ENCODE data around the gene ACAA1. TPM values are rescaled to one million over a fixed set of nuclear protein-coding genes. Genes with fewer than 3 reads are reported as not detected.
"Not testable (repeated sequence)": the region's sequence is repeated elsewhere in the genome, so short reads cannot be mapped to it uniquely, and the experiment has no call there.

The ACAA1 gene
- total RNA-seq, 3 donors from 2014 or later (not counting 1 experiment from before 2014, with no cell fraction given), result 79.4 to 101 (median 93.9) TPM

- intact Hi-C loops (cut with micrococcal nuclease), result no loop called here
- Mint-ChIP-seq H3K36me3 (no peaks in the 10 kb centered on the region), H3K9me3 (no peaks in the 10 kb centered on the region), H3K27ac (peak overlapping the region; percentile 99 to 100), H3K27me3 (ENCODE audit: low read depth in 2 of 2) (no peaks in the 10 kb centered on the region), H3K4me3 (peak overlapping the region; percentile 21), H3K4me1 (peaks cover 25 to 39% of the 10 kb centered on the region in 2 donors)
- Histone ChIP-seq H3K9me3 (ENCODE audit: control insufficient read depth, insufficient read depth, low read length) (no peaks in the 10 kb centered on the region), H3K27ac (ENCODE audit: low read length) (no peak overlapping the region), H3K4me1 (ENCODE audit: control insufficient read depth, insufficient read depth, low read length) (peaks cover 17% of the 10 kb centered on the region), H3K27me3 (ENCODE audit: control insufficient read depth, insufficient read depth, low read length) (no peaks in the 10 kb centered on the region), H3K4me3 (ENCODE audit: low read length) (no peak overlapping the region), H3K36me3 (ENCODE audit: control insufficient read depth, insufficient read depth, low read length) (no peaks in the 10 kb centered on the region)
- 88% methylated on average over 9 of the region's 12 CpGs for WGBS (ENCODE audit: insufficient coverage)
- no peak for TF ChIP-seq CTCF (IDR thresholded peaks at IDR 0.05)
- no peak for ATAC-seq
- peak in 1 of 2 donors; percentile 45 for DNase-seq
Measured at GRCh38 chr3:38163117-38163840, 26.4 kb upstream of the ACAA1 start.

GRCh38 chr3:38160704-38161103 is 23.8 kb upstream of the ACAA1 start:
- H3K27ac Mint-ChIP-seq; H3K4me1 ChIP-seq (ENCODE audit: control insufficient read depth, insufficient read depth, low read length); H3K27me3 Mint-ChIP-seq (ENCODE audit: low read depth in 2 of 2); H3K9me3 ChIP-seq (ENCODE audit: control insufficient read depth, insufficient read depth, low read length); H3K27me3 ChIP-seq (ENCODE audit: control insufficient read depth, insufficient read depth, low read length); H3K4me3 Mint-ChIP-seq; DNase-seq; H3K36me3 ChIP-seq (ENCODE audit: control insufficient read depth, insufficient read depth, low read length); intact Hi-C loops (cut with micrococcal nuclease); ATAC-seq; H3K9me3 Mint-ChIP-seq; H3K36me3 Mint-ChIP-seq; H3K4me3 ChIP-seq (ENCODE audit: low read length); H3K27ac ChIP-seq (ENCODE audit: low read length): not testable (repeated sequence)
- WGBS (ENCODE audit: insufficient coverage), result 97% methylated on average over 4 of the region's 11 CpGs
- peaks cover 5 to 16% of the 10 kb centered on the region in 2 donors for H3K4me1 Mint-ChIP-seq

- Mint-ChIP-seq H3K36me3 (no peaks in the 10 kb centered on the region), H3K27ac (no peak overlapping the region), H3K4me3 (no peak overlapping the region), H3K27me3 (ENCODE audit: low read depth in 2 of 2) (no peaks in the 10 kb centered on the region), H3K9me3 (no peaks in the 10 kb centered on the region), H3K4me1 (no peaks in the 10 kb centered on the region)
- Histone ChIP-seq H3K27me3 (ENCODE audit: control insufficient read depth, insufficient read depth, low read length) (no peaks in the 10 kb centered on the region), H3K9me3 (ENCODE audit: control insufficient read depth, insufficient read depth, low read length) (no peaks in the 10 kb centered on the region), H3K36me3 (ENCODE audit: control insufficient read depth, insufficient read depth, low read length) (no peaks in the 10 kb centered on the region), H3K4me1 (ENCODE audit: control insufficient read depth, insufficient read depth, low read length) (no peaks in the 10 kb centered on the region), H3K4me3 (ENCODE audit: low read length) (no peak overlapping the region), H3K27ac (ENCODE audit: low read length) (no peak overlapping the region)
- no peak for ATAC-seq
- intact Hi-C loops (cut with micrococcal nuclease), result no loop called here
- no peak for TF ChIP-seq CTCF (IDR thresholded peaks at IDR 0.05)
- DNase-seq, result no peak
- WGBS (ENCODE audit: insufficient coverage), result 76% methylated on average over 5 of the region's 5 CpGs
Measured at GRCh38 chr3:38158472-38158871, 21.5 kb upstream of the ACAA1 start.

GRCh38 chr3:38157595-38157994 is 20.7 kb upstream of the ACAA1 start:
- DNase-seq (no peak), ATAC-seq (no peak)
- intact Hi-C loops (cut with micrococcal nuclease), result no loop called here
- no peaks in the 10 kb centered on the region for H3K9me3 Mint-ChIP-seq
- H3K4me3 Mint-ChIP-seq, result no peak overlapping the region
- Histone ChIP-seq H3K4me1 (ENCODE audit: control insufficient read depth, insufficient read depth, low read length) (no peaks in the 10 kb centered on the region), H3K9me3 (ENCODE audit: control insufficient read depth, insufficient read depth, low read length) (no peaks in the 10 kb centered on the region), H3K36me3 (ENCODE audit: control insufficient read depth, insufficient read depth, low read length) (no peaks in the 10 kb centered on the region), H3K27me3 (ENCODE audit: control insufficient read depth, insufficient read depth, low read length) (no peaks in the 10 kb centered on the region), H3K27ac (ENCODE audit: low read length) (no peak overlapping the region), H3K4me3 (ENCODE audit: low read length) (no peak overlapping the region)
- H3K36me3 Mint-ChIP-seq, result no peaks in the 10 kb centered on the region
- H3K27me3 Mint-ChIP-seq (ENCODE audit: low read depth in 2 of 2), result no peaks in the 10 kb centered on the region
- no peak for TF ChIP-seq CTCF (IDR thresholded peaks at IDR 0.05)
- H3K4me1 Mint-ChIP-seq, result peaks cover 0 to 4% of the 10 kb centered on the region in 2 donors
- 97% methylated on average over 3 of the region's 3 CpGs for WGBS (ENCODE audit: insufficient coverage)
- no peak overlapping the region for H3K27ac Mint-ChIP-seq
